K562 (cell line): ENCODE measurements around the gene ERF. TPM values are rescaled to one million over a fixed set of nuclear protein-coding genes. Genes with fewer than 3 reads are reported as not detected.
A peak's percentile ranks its signal among the peaks of the same experiment; 100 is the strongest.

Experiments
- ASH1L ChIP-seq: fragments of 450-650 bp; IDR thresholded peaks from 2 replicates; pipeline ENCODE4 v1.6.1; 2018; ENCODE audit warnings: borderline replicate concordance, mild to moderate bottlenecking, low read depth; ENCODE audit not compliant: partially characterized antibody
- ELF1 ChIP-seq: fragments of 200-800 bp; sonication (Bioruptor generic); IDR thresholded peaks from 2 replicates; pipeline ENCODE4 v1.6.1; 2016; ENCODE audit warnings: missing genetic modification characterization, missing compliant biosample characterization
- KDM4B ChIP-seq, 2 experiments: fragments of 450-650 bp in 1 of 2; sonication (generic) in 1 of 2; IDR thresholded peaks; 2 replicates each; pipeline ENCODE4 v1.6.1; 2016 to 2017; ENCODE audit warnings: borderline replicate concordance in 2 of 2, antibody characterized with exemption in 1 of 2, low read depth in 1 of 2, mild to moderate bottlenecking in 1 of 2
- MBD1 ChIP-seq: fragments of 250-450 bp; sonication (Bioruptor Pico); IDR thresholded peaks from 2 replicates; pipeline ENCODE4 v1.8.0; 2022; ENCODE audit warnings: inconsistent platforms
- MYNN ChIP-seq, 2 experiments: sonication (generic); formaldehyde crosslinking in 1 of 2; IDR thresholded peaks; 2 replicates each; pipeline versions ENCODE4 v1.5.0 to v1.6.1; 2016 to 2020; ENCODE audit warnings: antibody characterized with exemption in 1 of 2, missing genetic modification reagents in 1 of 2
- SRSF1 ChIP-seq: fragments of 200-400 bp; formaldehyde crosslinking; IDR thresholded peaks from 2 replicates; pipeline ENCODE4 v1.6.1; 2017; ENCODE audit warnings: mild to moderate bottlenecking, low read depth, low read length, moderate library complexity
- SUPT5H ChIP-seq: fragments of 450-650 bp; IDR thresholded peaks from 2 replicates; pipeline ENCODE4 v1.6.1; 2016
- TSHZ1 ChIP-seq: fragments of 250-450 bp; sonication (Bioruptor Pico); IDR thresholded peaks from 2 replicates; pipeline ENCODE4 v1.4.0; 2020; ENCODE audit warnings: mild to moderate bottlenecking, moderate library complexity
- ZBTB2 ChIP-seq: fragments of 450-650 bp; IDR thresholded peaks from 2 replicates; pipeline ENCODE4 v1.6.1; 2016; ENCODE audit warnings: antibody characterized with exemption
- ZNF407 ChIP-seq: fragments of 450-650 bp; IDR thresholded peaks from 2 replicates; pipeline ENCODE4 v1.6.1; 2016; ENCODE audit warnings: low read depth
- polyA plus RNA-seq, 8 experiments: library from polyadenylated mRNA; depleted of rRNA in 4 of 8; stranded (reverse) in 5 of 8; unstranded in 3 of 8; fragments of >200 nt; fragmentation: Nextera tagmentation in 2 of 8; fragmentation: Illumina TruSeq in 1 of 8; extraction: Ambion mirVana in 2 of 8; extraction: Trizol in 1 of 8; gene quantifications; 2 replicates each; pipeline versions ENCODE4 v1.2.1 to v1.2.3, GENCODE V29; 2011 to 2014; ENCODE audit warnings: inconsistent platforms in 1 of 8, missing spikeins in 1 of 8
- total RNA-seq, 7 experiments: library from RNA; depleted of rRNA in 6 of 7; stranded (reverse); fragments of >200 nt in 6 of 7; fragmentation: Illumina TruSeq in 2 of 7; extraction: Trizol in 2 of 7; gene quantifications; 2 replicates each; pipeline versions ENCODE4 v1.2.1 to v1.2.3, GENCODE V29; 2011 to 2021; ENCODE audit warnings: low replicate concordance in 1 of 7

Gene ERF
- total and polyA plus RNA-seq, 9 of the 15 experiments (the other 6 are each of a cell fraction or from before 2014, with no cell fraction given) = 0.03 to 75.4 (median 27.0) TPM

GRCh38 chr19:42246922-42247639 is 7.8 kb downstream of the ERF start (continued):
- no peak for TF ChIP-seq ZNF407
- TF ChIP-seq SUPT5H = peak; percentile 66
- TF ChIP-seq ELF1 (tag) = no peak
- TF ChIP-seq MBD1 (CRISPR knock-in tag) = no peak
- no peak for TF ChIP-seq TSHZ1 (CRISPR knock-in tag)
- no peak for TF ChIP-seq SRSF1
- no peak for TF ChIP-seq ZBTB2
- 0 out of 2 replicates have a peak, but pooled peaks have one; percentile 4 for TF ChIP-seq MYNN (IDR thresholded peaks at IDR 0.05)
- no peak for TF ChIP-seq MYNN (CRISPR knock-in tag; IDR thresholded peaks at IDR 0.05)
- no peak for TF ChIP-seq ASH1L
- no peak for TF ChIP-seq KDM4B (IDR thresholded peaks at IDR 0.05; ENCODE audit: borderline replicate concordance in 2 of 2, low read depth in 1 of 2)
